H4 (cell line): ENCODE data around the gene RMI1. TPM values are rescaled to one million over a fixed set of nuclear protein-coding genes. Genes with fewer than 3 reads are reported as not detected.
"Not testable (repeated sequence)": the region's sequence is repeated elsewhere in the genome, so short reads cannot be mapped to it uniquely, and the experiment has no call there.

Source experiments
- DNase-seq: peaks from one replicate; pipeline ENCODE4 v3.0.0-alpha.2; 2015; ENCODE audit warnings: low spot score
- total RNA-seq: library from RNA; depleted of rRNA; stranded (reverse); fragments of >200 nt; shearing (Covaris generic); gene quantifications from 2 replicates; pipeline ENCODE4 v1.2.3, GENCODE V29; 2014; rRNA removed

RMI1 gene
- total RNA-seq, 1 experiment from 2014 or later = 9.1 TPM

GRCh38 chr9:84002344-84002743 lies 21.7 kb downstream of the RMI1 start:
- peak; percentile 11 for DNase-seq

GRCh38 chr9:84003246-84003645 lies 22.6 kb downstream of the RMI1 start:
- DNase-seq = no peak

GRCh38 chr9:84007662-84008061 lies 27.1 kb downstream of the RMI1 start:
- no peak for DNase-seq

GRCh38 chr9:84024041-84024575 lies 43.5 kb downstream of the RMI1 start:
- no peak for DNase-seq

- no peak for DNase-seq
Observed at GRCh38 chr9:84027201-84027600, 46.6 kb downstream of the RMI1 start.

GRCh38 chr9:84031534-84031933 lies 50.9 kb downstream of the RMI1 start:
- DNase-seq = no peak

GRCh38 chr9:84041857-84042256 lies 61.3 kb downstream of the RMI1 start:
- DNase-seq = not testable (repeated sequence)

- no peak for DNase-seq
Observed at GRCh38 chr9:84045481-84046097, 65.0 kb downstream of the RMI1 start.

Other genes with a start within 250 kb of the RMI1 start
- 2.7 and 4.9 TPM in 2 replicates for gene GKAP1, start 163.0 kb upstream of the RMI1 start, total RNA-seq
- gene KIF27, start 59.4 kb upstream of the RMI1 start, total RNA-seq = 0.64 and 1.2 TPM in 2 replicates
- gene HNRNPK, start 590 bp upstream of the RMI1 start, total RNA-seq = 661 and 803 TPM in 2 replicates